K562 (cell line): Measurements from ENCODE around the gene ATP2B1. TPM values are rescaled to one million over a fixed set of nuclear protein-coding genes. Genes with fewer than 3 reads are reported as not detected.
A peak's percentile ranks its signal among the peaks of the same experiment; 100 is the strongest.

Experiments used
- ADNP ChIP-seq: fragments of 200-800 bp; sonication (Bioruptor generic); IDR thresholded peaks from 2 replicates; pipeline ENCODE4 v1.6.1; 2016; ENCODE audit warnings: missing genetic modification characterization, missing compliant biosample characterization
- CEBPG ChIP-seq, 3 experiments: fragments of 200-800 bp in 1 of 3; sonication (Bioruptor generic) in 1 of 3; sonication (generic) in 1 of 3; formaldehyde crosslinking in 1 of 3; IDR thresholded peaks in 2 of 3; conservative IDR thresholded peaks in 1 of 3; 2 replicates each; pipeline versions ENCODE4 v1.6.1 to v1.8.0; 2016 to 2022; ENCODE audit warnings: missing compliant biosample characterization in 2 of 3, missing genetic modification characterization in 2 of 3, mild to moderate bottlenecking in 1 of 3, missing genetic modification reagents in 1 of 3
- FOSL1 ChIP-seq: fragments of 200-800 bp; sonication (Bioruptor generic); conservative IDR thresholded peaks from 2 replicates; pipeline ENCODE4 v1.6.1; 2016; ENCODE audit warnings: missing genetic modification characterization, missing compliant biosample characterization
- GTF2F1 ChIP-seq: IDR thresholded peaks from 2 replicates; pipeline ENCODE4 v1.6.1; 2011; ENCODE audit warnings: low read depth, low read length, improper control_type of control experiment
- HMGN3 ChIP-seq: IDR thresholded peaks from 2 replicates; pipeline ENCODE4 v1.6.1; 2011; ENCODE audit warnings: borderline replicate concordance, low read depth, mild to moderate bottlenecking, mixed read lengths, low read length; ENCODE audit not compliant: insufficient read length; ENCODE audit errors: extremely low read depth
- NFE2 ChIP-seq: IDR thresholded peaks from 2 replicates; pipeline ENCODE4 v1.6.1; 2014; ENCODE audit warnings: antibody characterized with exemption, low read depth
- SMARCC2 ChIP-seq: fragments of 450-650 bp; IDR thresholded peaks from 2 replicates; pipeline ENCODE4 v1.6.1; 2017; ENCODE audit warnings: antibody characterized with exemption, moderate library complexity, mild to moderate bottlenecking, low read depth
- SMARCE1 ChIP-seq: fragments of 450-650 bp; IDR thresholded peaks from 2 replicates; pipeline ENCODE4 v1.7.1; 2016; ENCODE audit warnings: mild to moderate bottlenecking
- SOX6 ChIP-seq: fragments of 450-650 bp; IDR thresholded peaks from 2 replicates; pipeline ENCODE4 v1.6.1; 2014; ENCODE audit warnings: mild to moderate bottlenecking
- TEAD2 ChIP-seq: fragments of 450-650 bp; IDR thresholded peaks from 2 replicates; pipeline ENCODE4 v1.6.1; 2016; ENCODE audit warnings: missing genetic modification characterization, control low read depth, missing compliant biosample characterization
- ZMIZ1 ChIP-seq, 2 experiments: fragments of 150-350 bp in 1 of 2; IDR thresholded peaks; 2 replicates each; pipeline ENCODE4 v1.6.1; 2012 to 2016; ENCODE audit warnings: low read depth in 2 of 2, low read length in 2 of 2, mild to moderate bottlenecking in 1 of 2, moderate library complexity in 1 of 2
- ZNF316 ChIP-seq: fragments of 450-650 bp; IDR thresholded peaks from 2 replicates; pipeline ENCODE4 v1.6.1; 2016
- polyA plus RNA-seq, 8 experiments: library from polyadenylated mRNA; depleted of rRNA in 4 of 8; stranded (reverse) in 5 of 8; unstranded in 3 of 8; fragments of >200 nt; fragmentation: Nextera tagmentation in 2 of 8; fragmentation: Illumina TruSeq in 1 of 8; extraction: Ambion mirVana in 2 of 8; extraction: Trizol in 1 of 8; gene quantifications; 2 replicates each; pipeline versions ENCODE4 v1.2.1 to v1.2.3, GENCODE V29; 2011 to 2014; ENCODE audit warnings: inconsistent platforms in 1 of 8, missing spikeins in 1 of 8
- total RNA-seq, 7 experiments: library from RNA; depleted of rRNA in 6 of 7; stranded (reverse); fragments of >200 nt in 6 of 7; fragmentation: Illumina TruSeq in 2 of 7; extraction: Trizol in 2 of 7; gene quantifications; 2 replicates each; pipeline versions ENCODE4 v1.2.1 to v1.2.3, GENCODE V29; 2011 to 2021; ENCODE audit warnings: low replicate concordance in 1 of 7
- TF ChIP-seq, protein P1 (sequence below): sonication (generic); formaldehyde crosslinking; IDR thresholded peaks from 2 replicates; pipeline ENCODE4 v1.8.0; 2023; ENCODE audit warnings: mild to moderate bottlenecking, missing genetic modification reagents
- TF ChIP-seq, protein P2 (sequence below): fragments of 200-800 bp; sonication (Bioruptor generic); IDR thresholded peaks from 2 replicates; pipeline ENCODE4 v1.6.1; 2016; ENCODE audit warnings: missing genetic modification characterization, missing compliant biosample characterization

ATP2B1 gene
- total and polyA plus RNA-seq, 9 of the 15 experiments (the other 6 are each of a cell fraction or from before 2014, with no cell fraction given), result 8.6 to 39.0 (median 27.8) TPM

GRCh38 chr12:89756585-89757398, 48.2 kb upstream of the ATP2B1 start (continued):
- peak; percentile 98 for TF ChIP-seq CEBPG (CRISPR knock-in tag; IDR thresholded peaks at IDR 0.05)
- peak; percentile 99 for TF ChIP-seq CEBPG (tag; conservative IDR thresholded peaks at IDR 0.05 in 1 of 2, IDR thresholded peaks at IDR 0.05 in 1 of 2)
- TF ChIP-seq SOX6, result peak; percentile 74
- TF ChIP-seq, protein P1, sequence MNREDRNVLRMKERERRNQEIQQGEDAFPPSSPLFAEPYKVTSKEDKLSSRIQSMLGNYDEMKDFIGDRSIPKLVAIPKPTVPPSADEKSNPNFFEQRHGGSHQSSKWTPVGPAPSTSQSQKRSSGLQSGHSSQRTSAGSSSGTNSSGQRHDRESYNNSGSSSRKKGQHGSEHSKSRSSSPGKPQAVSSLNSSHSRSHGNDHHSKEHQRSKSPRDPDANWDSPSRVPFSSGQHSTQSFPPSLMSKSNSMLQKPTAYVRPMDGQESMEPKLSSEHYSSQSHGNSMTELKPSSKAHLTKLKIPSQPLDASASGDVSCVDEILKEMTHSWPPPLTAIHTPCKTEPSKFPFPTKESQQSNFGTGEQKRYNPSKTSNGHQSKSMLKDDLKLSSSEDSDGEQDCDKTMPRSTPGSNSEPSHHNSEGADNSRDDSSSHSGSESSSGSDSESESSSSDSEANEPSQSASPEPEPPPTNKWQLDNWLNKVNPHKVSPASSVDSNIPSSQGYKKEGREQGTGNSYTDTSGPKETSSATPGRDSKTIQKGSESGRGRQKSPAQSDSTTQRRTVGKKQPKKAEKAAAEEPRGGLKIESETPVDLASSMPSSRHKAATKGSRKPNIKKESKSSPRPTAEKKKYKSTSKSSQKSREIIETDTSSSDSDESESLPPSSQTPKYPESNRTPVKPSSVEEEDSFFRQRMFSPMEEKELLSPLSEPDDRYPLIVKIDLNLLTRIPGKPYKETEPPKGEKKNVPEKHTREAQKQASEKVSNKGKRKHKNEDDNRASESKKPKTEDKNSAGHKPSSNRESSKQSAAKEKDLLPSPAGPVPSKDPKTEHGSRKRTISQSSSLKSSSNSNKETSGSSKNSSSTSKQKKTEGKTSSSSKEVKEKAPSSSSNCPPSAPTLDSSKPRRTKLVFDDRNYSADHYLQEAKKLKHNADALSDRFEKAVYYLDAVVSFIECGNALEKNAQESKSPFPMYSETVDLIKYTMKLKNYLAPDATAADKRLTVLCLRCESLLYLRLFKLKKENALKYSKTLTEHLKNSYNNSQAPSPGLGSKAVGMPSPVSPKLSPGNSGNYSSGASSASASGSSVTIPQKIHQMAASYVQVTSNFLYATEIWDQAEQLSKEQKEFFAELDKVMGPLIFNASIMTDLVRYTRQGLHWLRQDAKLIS (CRISPR knock-in tag), result peak; percentile 70; the same call in 1 of the 2 replicates
- 0 out of 2 replicates have a peak, but pooled peaks have one; percentile 33 for TF ChIP-seq TEAD2 (tag)
- no peak for TF ChIP-seq ADNP (tag)
- peak; percentile 99 for TF ChIP-seq ZNF316
- TF ChIP-seq GTF2F1, result no peak
- peak; percentile 39 for TF ChIP-seq HMGN3
- TF ChIP-seq SMARCE1, result peak; percentile 94
- TF ChIP-seq ZMIZ1 (IDR thresholded peaks at IDR 0.05; ENCODE audit: low read depth in 2 of 2, low read length in 2 of 2), result peak in 1 of 2 experiments; percentile 56; a peak in 1 of 4 replicates
- peak; percentile 83; the same call in 1 of the 2 replicates for TF ChIP-seq SMARCC2
- TF ChIP-seq NFE2, result peak; percentile 95
- TF ChIP-seq, protein P2, sequence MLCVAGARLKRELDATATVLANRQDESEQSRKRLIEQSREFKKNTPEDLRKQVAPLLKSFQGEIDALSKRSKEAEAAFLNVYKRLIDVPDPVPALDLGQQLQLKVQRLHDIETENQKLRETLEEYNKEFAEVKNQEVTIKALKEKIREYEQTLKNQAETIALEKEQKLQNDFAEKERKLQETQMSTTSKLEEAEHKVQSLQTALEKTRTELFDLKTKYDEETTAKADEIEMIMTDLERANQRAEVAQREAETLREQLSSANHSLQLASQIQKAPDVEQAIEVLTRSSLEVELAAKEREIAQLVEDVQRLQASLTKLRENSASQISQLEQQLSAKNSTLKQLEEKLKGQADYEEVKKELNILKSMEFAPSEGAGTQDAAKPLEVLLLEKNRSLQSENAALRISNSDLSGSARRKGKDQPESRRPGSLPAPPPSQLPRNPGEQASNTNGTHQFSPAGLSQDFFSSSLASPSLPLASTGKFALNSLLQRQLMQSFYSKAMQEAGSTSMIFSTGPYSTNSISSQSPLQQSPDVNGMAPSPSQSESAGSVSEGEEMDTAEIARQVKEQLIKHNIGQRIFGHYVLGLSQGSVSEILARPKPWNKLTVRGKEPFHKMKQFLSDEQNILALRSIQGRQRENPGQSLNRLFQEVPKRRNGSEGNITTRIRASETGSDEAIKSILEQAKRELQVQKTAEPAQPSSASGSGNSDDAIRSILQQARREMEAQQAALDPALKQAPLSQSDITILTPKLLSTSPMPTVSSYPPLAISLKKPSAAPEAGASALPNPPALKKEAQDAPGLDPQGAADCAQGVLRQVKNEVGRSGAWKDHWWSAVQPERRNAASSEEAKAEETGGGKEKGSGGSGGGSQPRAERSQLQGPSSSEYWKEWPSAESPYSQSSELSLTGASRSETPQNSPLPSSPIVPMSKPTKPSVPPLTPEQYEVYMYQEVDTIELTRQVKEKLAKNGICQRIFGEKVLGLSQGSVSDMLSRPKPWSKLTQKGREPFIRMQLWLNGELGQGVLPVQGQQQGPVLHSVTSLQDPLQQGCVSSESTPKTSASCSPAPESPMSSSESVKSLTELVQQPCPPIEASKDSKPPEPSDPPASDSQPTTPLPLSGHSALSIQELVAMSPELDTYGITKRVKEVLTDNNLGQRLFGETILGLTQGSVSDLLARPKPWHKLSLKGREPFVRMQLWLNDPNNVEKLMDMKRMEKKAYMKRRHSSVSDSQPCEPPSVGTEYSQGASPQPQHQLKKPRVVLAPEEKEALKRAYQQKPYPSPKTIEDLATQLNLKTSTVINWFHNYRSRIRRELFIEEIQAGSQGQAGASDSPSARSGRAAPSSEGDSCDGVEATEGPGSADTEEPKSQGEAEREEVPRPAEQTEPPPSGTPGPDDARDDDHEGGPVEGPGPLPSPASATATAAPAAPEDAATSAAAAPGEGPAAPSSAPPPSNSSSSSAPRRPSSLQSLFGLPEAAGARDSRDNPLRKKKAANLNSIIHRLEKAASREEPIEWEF, result no peak
- peak; percentile 100 for TF ChIP-seq FOSL1 (tag)
